Sciatic nerve (tissue), 2 donors: ENCODE measurements around the gene PIK3IP1. TPM values are rescaled to one million over a fixed set of nuclear protein-coding genes. Genes with fewer than 3 reads are reported as not detected.

Source experiments
- ATAC-seq: fragments of 200-7000 bp; cut with Tn5 transposase; one replicate; pipeline ENCODE4 v1.9.1; 2020; ENCODE audit warnings: mild to moderate bottlenecking, moderate library complexity
- DNase-seq: peaks from one replicate; pipeline ENCODE4 v3.0.0-alpha.2; 2020; ENCODE audit warnings: low spot score
- intact Hi-C: fragments of 100-400 bp; cut with DNase I; formaldehyde crosslinking; loops from one replicate; pipeline ENCODE4 v1.14.2; 2022
- total RNA-seq: library from RNA; stranded (reverse); fragmentation: NEBNext Ultra II Directional; extraction: Animal tissue kit (Norgen Biotek cat#: 25700); gene quantifications from one replicate; pipeline ENCODE4 v1.2.1, GENCODE V29; 2021
- donor health status: DM: no; HTN: no; CAD: no.
- donor health status: DM: no; HTN: no; CAD: no.

The PIK3IP1 gene, protein sequence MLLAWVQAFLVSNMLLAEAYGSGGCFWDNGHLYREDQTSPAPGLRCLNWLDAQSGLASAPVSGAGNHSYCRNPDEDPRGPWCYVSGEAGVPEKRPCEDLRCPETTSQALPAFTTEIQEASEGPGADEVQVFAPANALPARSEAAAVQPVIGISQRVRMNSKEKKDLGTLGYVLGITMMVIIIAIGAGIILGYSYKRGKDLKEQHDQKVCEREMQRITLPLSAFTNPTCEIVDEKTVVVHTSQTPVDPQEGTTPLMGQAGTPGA
- 58.5 TPM for total RNA-seq

GRCh38 chr22:31292236-31292989, at the start of gene PIK3IP1:
Gene PIK3IP1 (minus strand): TSS chr22:31292488. CDS start chr22:31292344, 144 bp downstream.
- intact Hi-C loops: no loop called here
- DNase-seq: peak; percentile 93
- peak; percentile 80 for ATAC-seq

DNA sequence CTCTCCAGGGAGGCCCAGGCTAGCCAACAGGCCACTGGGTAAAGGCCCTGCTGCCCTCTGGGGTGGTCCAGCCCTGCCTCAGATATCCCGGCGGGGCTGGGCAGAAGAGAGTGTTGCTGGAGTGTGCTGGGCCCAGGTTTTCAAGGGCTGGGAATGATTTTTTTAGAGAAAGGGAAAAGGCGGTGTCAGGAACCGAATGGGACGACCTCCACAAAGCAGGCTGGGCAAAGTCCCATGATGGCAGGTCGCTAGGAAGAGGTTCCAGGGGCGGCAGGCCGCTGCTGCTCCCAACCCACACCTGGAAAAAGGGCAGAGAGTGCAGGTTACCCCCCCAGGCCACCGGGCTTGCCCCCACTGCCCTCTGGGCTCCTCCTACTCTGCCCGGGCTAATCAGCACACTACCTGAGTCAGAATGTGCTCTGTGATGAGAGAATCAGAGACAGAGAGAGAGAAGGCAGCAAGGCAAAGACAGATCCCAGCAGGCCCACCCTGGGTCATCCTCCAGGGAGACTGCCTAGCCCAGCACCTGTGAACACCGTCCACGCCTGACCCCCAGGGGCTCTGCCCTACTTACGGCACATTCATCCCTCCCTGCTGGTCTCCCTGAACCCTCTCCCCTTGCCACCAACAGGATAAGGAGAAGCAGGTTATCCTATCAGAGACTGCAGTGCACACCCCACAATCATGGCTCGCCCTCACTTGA, 49.2 kb upstream of the PIK3IP1 start:
- intact Hi-C loops: no loop called here
- ATAC-seq (no peak), DNase-seq (no peak)

- intact Hi-C loops: no loop called here
- DNase-seq (no peak), ATAC-seq (no peak)
Measured at GRCh38 chr22:31340765-31341247, 48.5 kb upstream of the PIK3IP1 start.

GRCh38 chr22:31340360-31340759, 48.1 kb upstream of the PIK3IP1 start:
- intact Hi-C loops: no loop called here
- ATAC-seq: no peak

GRCh38 chr22:31339148-31339832, 47.0 kb upstream of the PIK3IP1 start:
- DNase-seq (no peak), ATAC-seq (no peak)
- intact Hi-C loops: no loop called here

More at GRCh38 chr22:31340360-31340759, 48.1 kb upstream of the PIK3IP1 start:
- no peak for DNase-seq

DNA sequence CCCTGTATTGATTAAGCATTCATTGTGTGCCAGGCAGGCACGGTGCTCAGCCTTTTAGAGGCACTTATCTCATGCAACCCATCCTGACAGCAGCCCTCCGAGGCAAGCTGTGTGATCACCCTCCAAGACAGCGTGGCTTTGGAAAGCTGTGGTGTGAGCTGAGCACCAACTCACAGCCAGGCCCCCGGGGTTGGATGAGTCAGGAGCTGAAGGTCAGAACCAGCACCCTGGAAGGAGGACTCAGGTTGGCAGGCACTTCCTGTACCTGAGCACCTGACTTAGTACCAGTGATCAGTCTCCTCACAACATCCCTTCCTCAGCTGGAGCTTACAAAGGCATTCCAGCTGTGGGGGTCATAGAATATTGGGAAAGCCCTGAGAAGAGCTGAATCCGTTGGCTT, 44.9 kb upstream of the PIK3IP1 start:
- intact Hi-C loops: no loop called here
- DNase-seq (no peak), ATAC-seq (no peak)

DNA sequence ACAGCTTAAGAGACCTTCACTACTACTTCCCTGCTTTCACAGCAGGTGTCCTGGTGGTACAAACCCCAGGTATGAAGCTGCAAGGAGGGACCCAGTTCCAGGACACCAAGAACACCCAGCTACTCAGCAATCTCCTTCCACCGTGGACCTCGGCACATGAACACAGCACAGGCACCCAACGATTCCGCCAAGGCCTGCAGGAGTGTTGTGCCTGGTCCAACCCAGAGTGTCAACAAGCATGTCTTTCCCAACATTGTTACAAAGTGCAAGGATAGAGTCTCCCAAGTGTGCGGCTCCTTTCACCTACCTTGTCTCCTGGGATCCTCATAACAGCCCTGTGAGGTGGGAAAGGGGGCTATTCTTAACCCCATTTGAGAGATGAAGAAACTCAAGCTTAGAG, 42.0 kb upstream of the PIK3IP1 start:
- DNase-seq (no peak), ATAC-seq (no peak)
- intact Hi-C loops: no loop called here

DNA sequence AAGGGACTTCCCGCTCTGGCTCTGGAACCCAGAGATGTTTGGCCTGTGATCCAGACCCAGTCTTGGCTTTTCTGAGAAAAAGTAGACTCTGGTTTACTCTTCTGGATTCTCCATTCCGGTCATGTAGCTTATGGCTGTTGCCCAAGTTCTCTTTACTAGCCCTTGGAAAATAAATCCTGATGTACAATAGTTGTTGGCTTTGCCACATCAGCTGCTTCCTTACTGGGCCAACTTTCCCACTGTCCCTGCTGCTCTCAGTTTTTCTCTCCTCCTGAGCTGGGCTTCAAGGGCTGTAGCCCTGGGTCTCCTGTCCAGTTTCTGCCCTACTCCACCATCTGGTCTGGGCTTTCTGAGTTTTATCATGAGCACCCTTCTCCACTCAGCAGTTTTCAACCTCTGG, 41.4 kb upstream of the PIK3IP1 start:
- ATAC-seq (no peak), DNase-seq (no peak)
- intact Hi-C loops: no loop called here

- DNase-seq (no peak), ATAC-seq (no peak)
- intact Hi-C loops: no loop called here
Measured at GRCh38 chr22:31332886-31333285, 40.6 kb upstream of the PIK3IP1 start.

DNA sequence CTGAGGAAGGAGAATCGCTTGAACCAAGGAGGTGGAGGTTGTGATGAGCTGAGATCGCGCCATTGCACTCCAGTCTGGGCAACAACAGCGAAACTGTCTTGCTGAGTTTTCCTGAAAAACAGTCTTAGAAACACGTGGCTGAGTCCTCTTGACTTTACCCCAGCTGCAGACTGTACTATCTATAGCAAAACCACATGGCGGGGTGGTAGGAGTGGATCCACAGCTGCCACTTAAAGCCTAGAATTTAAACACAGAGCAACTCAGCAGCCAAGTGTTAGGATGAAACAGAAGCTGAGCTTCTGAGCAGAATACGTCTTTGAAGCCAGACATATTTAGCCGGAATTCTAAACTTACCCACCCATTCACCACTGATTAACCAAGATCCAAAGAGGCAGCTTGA, 39.7 kb upstream of the PIK3IP1 start:
- intact Hi-C loops: no loop called here
- ATAC-seq (no peak), DNase-seq (no peak)

- DNase-seq (no peak), ATAC-seq (no peak)
- intact Hi-C loops: no loop called here
Measured at GRCh38 chr22:31329453-31330215, 37.3 kb upstream of the PIK3IP1 start.

DNA sequence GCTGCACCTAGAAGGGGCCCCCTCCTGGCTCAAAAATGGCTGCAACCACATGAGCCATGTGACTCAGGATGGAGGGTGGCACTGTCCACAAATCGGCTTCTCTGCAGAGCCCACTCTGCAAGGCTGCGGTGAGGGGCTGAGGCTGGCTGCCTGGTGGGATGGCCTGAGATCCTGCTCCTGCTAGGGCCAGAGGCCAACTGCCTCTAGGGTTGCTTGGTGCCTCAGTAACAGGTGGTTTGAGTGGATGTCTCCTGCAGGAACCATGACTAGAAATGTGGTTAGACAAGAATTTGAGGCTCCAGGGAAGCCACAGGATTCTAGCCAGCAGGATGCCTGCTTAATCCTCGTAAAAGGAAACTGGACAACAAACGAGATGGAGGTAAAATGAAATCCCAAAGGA, 36.7 kb upstream of the PIK3IP1 start:
- intact Hi-C loops: no loop called here
- DNase-seq: no peak
- no peak for ATAC-seq

- intact Hi-C loops: no loop called here
- ATAC-seq (no peak), DNase-seq (no peak)
Measured at GRCh38 chr22:31328544-31328960, 36.3 kb upstream of the PIK3IP1 start.

DNA sequence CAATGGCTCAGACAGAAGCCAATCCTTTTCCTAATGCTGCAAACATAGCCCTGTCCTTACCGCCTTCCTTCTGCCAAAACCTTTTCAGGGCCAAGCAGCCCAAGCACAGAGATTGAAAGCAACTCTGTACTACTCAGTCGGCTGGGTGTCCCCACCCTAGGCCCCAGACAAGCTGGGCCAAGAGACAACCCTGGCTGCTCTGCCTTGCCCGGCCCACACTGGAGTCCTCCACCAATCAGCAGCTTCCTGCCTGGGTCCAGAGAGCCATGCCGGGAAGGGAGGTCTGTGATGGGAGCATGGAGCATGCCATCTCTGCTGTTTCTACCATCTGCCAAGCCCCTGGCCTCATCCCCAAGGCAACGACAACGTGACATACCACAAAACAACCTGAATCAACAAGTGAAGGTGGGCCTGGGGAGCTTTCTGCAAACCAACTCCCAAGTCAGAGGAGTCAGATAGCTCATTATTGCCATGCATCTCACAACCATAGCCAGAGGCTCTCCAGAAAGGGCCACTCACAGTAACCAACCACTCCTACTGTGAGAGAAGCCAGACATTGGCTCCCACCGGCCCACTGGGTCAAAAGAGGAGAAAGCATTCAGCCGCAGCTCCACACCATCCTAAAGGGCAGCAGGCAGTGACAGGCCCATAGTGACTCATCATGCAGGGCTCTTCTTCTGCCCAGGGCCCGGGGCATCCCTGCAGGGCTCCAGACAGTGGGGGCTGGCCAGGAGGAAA, 35.7 kb upstream of the PIK3IP1 start:
- ATAC-seq (peak; percentile 37), DNase-seq (no peak)
- intact Hi-C loops: no loop called here

GRCh38 chr22:31326877-31327276, 34.6 kb upstream of the PIK3IP1 start:
- DNase-seq (no peak), ATAC-seq (no peak)
- intact Hi-C loops: no loop called here

- DNase-seq (no peak), ATAC-seq (no peak)
- intact Hi-C loops: no loop called here
Measured at GRCh38 chr22:31323578-31324550, 31.6 kb upstream of the PIK3IP1 start.

DNA sequence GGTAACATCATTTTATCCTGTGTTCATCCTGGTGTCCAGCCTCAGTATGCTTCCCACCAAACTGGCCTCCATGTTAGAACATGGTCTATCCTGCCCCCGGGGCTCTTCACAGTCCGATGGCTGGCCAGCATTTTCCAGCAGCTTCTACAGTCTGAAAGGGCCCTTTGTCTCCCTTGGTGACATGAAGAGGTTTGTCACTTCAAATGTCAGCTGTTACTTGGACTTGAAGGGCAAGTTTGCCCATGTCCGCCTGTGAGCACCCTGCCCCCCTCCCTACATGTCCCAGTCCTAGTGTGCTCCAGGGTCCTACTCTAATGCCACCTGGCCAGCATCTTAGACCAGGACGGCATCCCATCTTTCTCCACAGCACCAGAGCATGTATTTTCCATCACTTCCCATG, 29.1 kb upstream of the PIK3IP1 start:
- intact Hi-C loops: loop anchor here (1.0 kb wide), 1 partner anchor 28 kb away; no protein-coding TSS in a partner anchor
- peak; percentile 22 for ATAC-seq
- DNase-seq: peak; percentile 48
